GM13976 (cell line): Measurements from ENCODE around the gene CLK3.
A peak's percentile ranks its signal among the peaks of the same experiment; 100 is the strongest.

Experiments used
- DNase-seq: peaks from one replicate; pipeline ENCODE4 v3.0.0; 2012; ENCODE audit warnings: low spot score
- CTCF ChIP-seq: IDR thresholded peaks from 2 replicates; pipeline ENCODE4 v1.5.1; 2012; ENCODE audit warnings: borderline replicate concordance, mild to moderate bottlenecking; ENCODE audit not compliant: insufficient read depth; ENCODE audit errors: extremely low read depth, missing control alignments, control extremely low read depth
- in situ Hi-C: fragments of 300-500 bp; cut with MboI; formaldehyde crosslinking; loops from one replicate; pipeline ENCODE4 v1.12.0; 2022; ENCODE audit warnings: low sequenced_read_pairs, mixed read lengths, inconsistent platforms; ENCODE audit not compliant: unreplicated experiment

CLK3 gene

DNA sequence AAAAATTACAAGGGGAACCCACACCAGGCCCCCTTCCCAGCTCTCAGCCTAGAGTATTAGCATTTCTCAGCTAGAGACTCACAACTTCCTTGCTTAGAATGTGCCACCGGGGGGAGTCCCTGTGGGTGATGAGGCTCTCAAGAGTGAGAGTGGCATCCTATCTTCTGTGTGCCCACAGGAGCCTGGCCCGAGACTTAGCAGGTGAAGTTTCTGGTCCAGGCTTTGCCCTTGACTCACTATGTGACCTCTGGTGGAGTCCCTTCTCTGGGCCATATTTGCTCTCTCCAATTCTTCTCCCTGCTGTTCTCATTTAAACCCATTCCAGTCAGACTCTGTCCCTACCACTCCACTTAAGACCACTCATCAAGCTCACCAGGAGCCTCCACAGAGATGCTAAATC is 18.1 kb downstream of the CLK3 start:
- TF ChIP-seq CTCF = no peak
- no peak for DNase-seq
- in situ Hi-C loops = loop anchor here (25.0 kb wide), 1 partner anchor 304 kb away; the partner anchor contains the start of gene COX5A

GRCh38 chr15:74635228-74635627 is 19.6 kb downstream of the CLK3 start:
- DNase-seq = peak; percentile 77
- peak; percentile 81 for TF ChIP-seq CTCF
- in situ Hi-C loops = loop anchor here (5.0 to 25.0 kb wide), 2 partner anchors 132 to 302 kb away; partner anchors contain the start of gene COX5A

GRCh38 chr15:74636984-74637383 is 21.3 kb downstream of the CLK3 start:
- in situ Hi-C loops = loop anchor here (5.0 to 25.0 kb wide), 2 partner anchors 130 to 300 kb away; partner anchors contain the start of gene COX5A
- no peak for DNase-seq
- TF ChIP-seq CTCF = no peak

- in situ Hi-C loops = loop anchor here (25.0 kb wide), 1 partner anchor 296 kb away; the partner anchor contains the start of gene COX5A
These were observed 25.5 kb downstream of the CLK3 start for GRCh38 chr15:74641151-74641550.

GRCh38 chr15:74642348-74642733 is 26.7 kb downstream of the CLK3 start:
- in situ Hi-C loops = loop anchor here (25.0 kb wide), 1 partner anchor 295 kb away; the partner anchor contains the start of gene COX5A
- TF ChIP-seq CTCF = no peak
- no peak for DNase-seq

More at GRCh38 chr15:74641151-74641550, 25.5 kb downstream of the CLK3 start:
- no peak for DNase-seq
- no peak for TF ChIP-seq CTCF

DNA sequence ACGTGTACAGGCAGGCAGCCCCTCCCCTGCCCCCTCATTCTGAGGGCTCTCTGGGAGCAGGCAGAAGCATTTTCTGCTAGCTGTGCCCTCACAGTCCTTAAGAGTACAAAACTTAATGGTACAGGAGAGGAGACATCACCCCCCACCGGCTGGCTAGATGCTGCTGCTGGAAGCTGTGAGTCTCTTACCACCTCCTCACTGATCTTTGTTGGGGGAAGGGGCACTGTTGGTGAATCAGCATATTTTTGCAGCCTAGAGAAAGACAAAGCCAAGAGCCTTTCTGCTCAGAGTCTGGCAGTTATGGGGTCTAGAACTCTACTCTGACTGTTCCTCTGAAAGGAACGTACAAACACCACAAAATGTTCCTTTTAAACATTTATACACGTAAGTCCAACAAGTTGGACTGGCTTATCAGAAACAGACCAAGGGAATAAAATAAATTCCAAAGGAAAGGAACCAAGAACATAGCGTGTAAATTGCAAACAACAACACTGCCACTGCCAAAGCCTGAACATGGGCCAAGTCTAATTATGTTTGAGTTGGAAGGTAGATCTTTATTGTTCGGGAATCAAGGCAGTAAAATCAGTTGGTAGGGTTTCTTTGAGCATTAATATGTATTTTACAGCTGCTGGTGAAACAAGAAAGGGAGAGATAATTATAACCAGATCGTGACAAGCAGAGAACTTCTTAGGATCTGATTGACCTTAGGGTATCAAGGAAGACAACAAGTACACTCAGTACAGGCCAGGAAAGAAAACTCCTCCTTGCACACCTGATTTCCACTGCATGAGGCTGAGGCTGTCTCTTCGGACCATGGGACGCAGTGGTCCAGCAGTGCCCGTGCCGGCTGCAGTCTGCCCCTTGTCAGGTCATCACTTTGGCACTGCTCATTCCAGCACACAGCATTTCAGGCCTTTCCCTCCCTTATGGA is 27.4 kb downstream of the CLK3 start:
- DNase-seq = no peak
- in situ Hi-C loops = loop anchor here (25.0 kb wide), 1 partner anchor 294 kb away; the partner anchor contains the start of gene COX5A
- TF ChIP-seq CTCF = no peak
